Cardiac septum (tissue), 1 donor: Measurements from ENCODE around the gene CXCL9. TPM values are rescaled to one million over a fixed set of nuclear protein-coding genes. Genes with fewer than 3 reads are reported as not detected.
"Not testable (repeated sequence)": the region's sequence is repeated elsewhere in the genome, so short reads cannot be mapped to it uniquely, and the experiment has no call there.

Source experiments
- DNase-seq: peaks from one replicate; pipeline ENCODE4 v3.0.0-alpha.2; 2020; ENCODE audit warnings: low spot score
- intact Hi-C: fragments of 100-400 bp; cut with DNase I; formaldehyde crosslinking; loops from one replicate; pipeline ENCODE4 v1.14.0; 2022
- long read RNA-seq: library from polyadenylated mRNA; unstranded; transcript quantifications from one replicate; pipeline ENCODE4 v2.0.0, GENCODE V29; 2021
- total RNA-seq: library from RNA; stranded (reverse); fragmentation: NEBNext Ultra II Directional; extraction: Animal tissue kit (Norgen Biotek cat#: 25700); gene quantifications from one replicate; pipeline ENCODE4 v1.2.1, GENCODE V29; 2021
- donor health status: DM: no; HTN: no; CAD: no.

Gene CXCL9
- 0.70 TPM for total RNA-seq
- long read RNA-seq = 0 reads

- DNase-seq = no peak
These were observed at the start of gene CXCL9 for GRCh38 chr4:76007089-76007862. CXCL9 (minus strand) TSS chr4:76007509; CDS start chr4:76007449, 60 bp downstream.

GRCh38 chr4:76055421-76055820 is 48.1 kb upstream of the CXCL9 start:
- intact Hi-C loops = no loop called here
- no peak for DNase-seq

More at GRCh38 chr4:76007089-76007862, at the start of gene CXCL9:
- intact Hi-C loops = no loop called here

GRCh38 chr4:76055016-76055415 is 47.7 kb upstream of the CXCL9 start:
- intact Hi-C loops = no loop called here
- DNase-seq = no peak

- DNase-seq = no peak
These were observed 46.4 kb upstream of the CXCL9 start for GRCh38 chr4:76053730-76054129.

GRCh38 chr4:76050560-76051050 is 43.3 kb upstream of the CXCL9 start:
- intact Hi-C loops, DNase-seq: not testable (repeated sequence)

More at GRCh38 chr4:76053730-76054129, 46.4 kb upstream of the CXCL9 start:
- intact Hi-C loops = no loop called here

- intact Hi-C loops = not testable (repeated sequence)
These were observed 42.6 kb upstream of the CXCL9 start for GRCh38 chr4:76049860-76050416.

GRCh38 chr4:76044686-76045085 is 37.4 kb upstream of the CXCL9 start:
- intact Hi-C loops, DNase-seq: not testable (repeated sequence)

More at GRCh38 chr4:76049860-76050416, 42.6 kb upstream of the CXCL9 start:
- DNase-seq = not testable (repeated sequence)

- intact Hi-C loops, DNase-seq: not testable (repeated sequence)
These were observed 36.0 kb upstream of the CXCL9 start for GRCh38 chr4:76043306-76043705.

GRCh38 chr4:76042241-76042998 is 35.1 kb upstream of the CXCL9 start:
- intact Hi-C loops = not testable (repeated sequence)

GRCh38 chr4:76036855-76037254 is 29.5 kb upstream of the CXCL9 start:
- DNase-seq = no peak
- intact Hi-C loops = no loop called here

More at GRCh38 chr4:76042241-76042998, 35.1 kb upstream of the CXCL9 start:
- DNase-seq = not testable (repeated sequence)

GRCh38 chr4:76035799-76036380 is 28.6 kb upstream of the CXCL9 start, which contains the start of gene CXCL11:
CXCL11 (minus strand) TSS chr4:76036070; CDS start chr4:76035987, 83 bp downstream.
- DNase-seq = no peak
- intact Hi-C loops = no loop called here

GRCh38 chr4:76035141-76035540 is 27.8 kb upstream of the CXCL9 start:
- DNase-seq = no peak
- intact Hi-C loops = no loop called here

GRCh38 chr4:76029300-76029699 is 22.0 kb upstream of the CXCL9 start:
- intact Hi-C loops = no loop called here
- DNase-seq = no peak

- intact Hi-C loops = no loop called here
- DNase-seq = no peak
These were observed 21.0 kb upstream of the CXCL9 start for GRCh38 chr4:76028350-76028765.

GRCh38 chr4:76024065-76024464 is 16.8 kb upstream of the CXCL9 start:
- intact Hi-C loops = no loop called here
- no peak for DNase-seq

GRCh38 chr4:76023389-76023788 is 16.1 kb upstream of the CXCL9 start, which contains the start of gene CXCL10:
CXCL10 (minus strand) TSS chr4:76023497; CDS start chr4:76023431, 66 bp downstream.
- no peak for DNase-seq
- intact Hi-C loops = no loop called here

- intact Hi-C loops = no loop called here
- no peak for DNase-seq
These were observed 15.4 kb upstream of the CXCL9 start for GRCh38 chr4:76022677-76023076.

GRCh38 chr4:76022031-76022430 is 14.7 kb upstream of the CXCL9 start:
- no peak for DNase-seq
- intact Hi-C loops = no loop called here

- no peak for DNase-seq
- intact Hi-C loops = no loop called here
These were observed 9.9 kb upstream of the CXCL9 start for GRCh38 chr4:76017056-76017686.
